Endodermal cell (in vitro differentiated cells): ENCODE results near the gene ZNF579. TPM values are rescaled to one million over a fixed set of nuclear protein-coding genes. Genes with fewer than 3 reads are reported as not detected.
"Not testable (repeated sequence)": the region's sequence is repeated elsewhere in the genome, so short reads cannot be mapped to it uniquely, and the experiment has no call there.

ENCODE experiments used
- DNase-seq: peaks from one replicate; pipeline ENCODE4 v3.0.0-alpha.2; 2017
- H3K27ac ChIP-seq: 2 replicates; pipeline ENCODE4 v1.5.1; 2013; ENCODE audit warnings: mild to moderate bottlenecking, low read depth, low read length, moderate library complexity
- H3K27me3 ChIP-seq: 2 replicates; pipeline ENCODE4 v1.6.1; 2013; ENCODE audit warnings: mild to moderate bottlenecking, low read length, moderate library complexity; ENCODE audit not compliant: insufficient read depth, control insufficient read depth, poor library complexity, severe bottlenecking
- H3K36me3 ChIP-seq: 2 replicates; pipeline ENCODE4 v1.7.0; 2013; ENCODE audit warnings: mild to moderate bottlenecking, low read length, moderate library complexity; ENCODE audit not compliant: control insufficient read depth, insufficient read depth
- H3K4me1 ChIP-seq: one replicate; pipeline ENCODE4 v1.7.0; 2013; ENCODE audit warnings: low read length; ENCODE audit not compliant: control insufficient read depth, insufficient read depth
- H3K4me3 ChIP-seq: 2 replicates; pipeline ENCODE4 v1.5.1; 2013; ENCODE audit warnings: mild to moderate bottlenecking, low read length, moderate library complexity
- H3K9ac ChIP-seq: 2 replicates; pipeline ENCODE4 v1.6.1; 2013; ENCODE audit warnings: mild to moderate bottlenecking, low read length, moderate library complexity; ENCODE audit not compliant: poor library complexity, severe bottlenecking; ENCODE audit errors: extremely low read depth
- H3K9me3 ChIP-seq: 2 replicates; pipeline ENCODE4 v1.6.1; 2013; ENCODE audit warnings: mild to moderate bottlenecking, low read length, moderate library complexity; ENCODE audit not compliant: control insufficient read depth
- H3K27ac Mint-ChIP-seq: 2 replicates; pipeline ENCODE4 v1.8.0; 2020; ENCODE audit warnings: mixed read lengths
- H3K27me3 Mint-ChIP-seq: 2 replicates; pipeline ENCODE4 v1.8.0; 2021; ENCODE audit warnings: mild to moderate bottlenecking, mixed read lengths; ENCODE audit not compliant: insufficient read depth
- H3K36me3 Mint-ChIP-seq: 2 replicates; pipeline ENCODE4 v1.8.0; 2020; ENCODE audit warnings: low read depth, mixed read lengths
- H3K4me1 Mint-ChIP-seq: 2 replicates; pipeline ENCODE4 v1.8.0; 2020; ENCODE audit warnings: mixed read lengths
- H3K4me3 Mint-ChIP-seq: 2 replicates; pipeline ENCODE4 v1.8.0; 2020; ENCODE audit warnings: mild to moderate bottlenecking, moderate library complexity, mixed read lengths
- H3K9me3 Mint-ChIP-seq: 2 replicates; pipeline ENCODE4 v1.8.0; 2020; ENCODE audit warnings: mild to moderate bottlenecking, mixed read lengths
- CTCF ChIP-seq: fragments of 200-600 bp; sonication (generic); conservative IDR thresholded peaks from 2 replicates; pipeline ENCODE4 v1.5.0; 2021; ENCODE audit warnings: antibody characterized with exemption, mild to moderate bottlenecking
- WGBS, 2 experiments: methylation state at CpG; one replicate each; pipeline versions ENCODE4 v1.1.5 to v1.1.7; 2013; ENCODE audit warnings: missing lambda C conversion rate in 2 of 2, mixed read lengths in 1 of 2; ENCODE audit not compliant: insufficient coverage in 1 of 2, insufficient read length in 1 of 2; 5-methylcytosine and 5-hydroxymethylcytosine counted together
- total RNA-seq, 2 donors: library from RNA; stranded (reverse); fragmentation: NEBNext Ultra II Directional in 1 of 2; extraction: Animal tissue kit (Norgen Biotek cat#: 25700) in 1 of 2; gene quantifications; 2 replicates in 1 of 2; 3 replicates in 1 of 2; pipeline ENCODE4 v1.2.1, GENCODE V29; 2021

The ZNF579 gene
- total RNA-seq, 2 donors from 2014 or later: 27.5 to 30.7 TPM

DNA sequence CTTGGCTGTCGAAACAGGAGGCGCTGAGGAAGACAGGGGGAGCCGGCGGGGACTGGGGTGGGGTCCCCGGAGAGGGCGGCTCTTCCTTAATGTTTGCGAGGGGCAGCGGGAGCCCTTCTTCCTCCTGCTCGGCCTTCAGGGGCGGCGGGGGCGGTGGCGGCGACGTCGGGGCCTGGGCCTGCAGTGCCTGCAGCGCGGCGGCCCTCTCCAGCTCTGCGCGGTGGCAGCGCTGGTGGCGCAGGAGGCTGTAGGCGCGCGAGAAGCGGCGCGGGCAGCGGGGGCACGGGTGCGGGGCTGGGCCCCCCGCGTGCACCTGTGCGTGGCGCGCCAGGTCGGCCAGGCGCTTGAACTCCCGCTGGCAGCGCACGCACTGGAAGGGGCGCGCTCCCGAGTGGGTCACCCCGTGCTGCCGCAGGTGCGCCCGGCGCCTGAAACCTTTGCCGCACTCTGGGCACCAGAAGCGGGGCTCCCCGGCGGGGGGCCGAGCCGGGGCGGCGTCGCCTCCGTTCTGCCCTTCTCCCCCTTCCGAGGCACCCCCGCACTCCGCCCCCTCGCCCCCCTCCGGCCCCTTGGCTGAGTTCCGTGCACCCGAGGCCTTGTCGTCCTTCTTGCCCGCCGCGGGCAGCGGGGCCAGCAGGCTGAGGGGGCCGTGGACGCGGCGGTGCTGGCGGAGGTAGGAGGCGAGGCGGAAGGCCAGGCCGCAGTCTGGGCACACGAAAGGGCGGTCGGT lies 2.5 kb downstream of the ZNF579 start:
- Histone ChIP-seq H3K4me1 (no peaks in the 10 kb centered on the region), H3K27me3 (no peaks in the 10 kb centered on the region), H3K9me3 (no peaks in the 10 kb centered on the region), H3K36me3 (peaks cover 12% of the 10 kb centered on the region), H3K9ac (no peak overlapping the region), H3K4me3 (no peak overlapping the region), H3K27ac (no peak overlapping the region)
- TF ChIP-seq CTCF: no peak
- no peak for DNase-seq
- Mint-ChIP-seq H3K36me3 (peaks cover 22% of the 10 kb centered on the region), H3K4me1 (peaks cover 12% of the 10 kb centered on the region), H3K4me3 (no peak overlapping the region), H3K9me3 (no peaks in the 10 kb centered on the region), H3K27ac (no peak overlapping the region), H3K27me3 (no peaks in the 10 kb centered on the region)
- 96 to 98% methylated on average over 55 to 83 of the region's 83 CpGs for WGBS, 2 experiments

DNA sequence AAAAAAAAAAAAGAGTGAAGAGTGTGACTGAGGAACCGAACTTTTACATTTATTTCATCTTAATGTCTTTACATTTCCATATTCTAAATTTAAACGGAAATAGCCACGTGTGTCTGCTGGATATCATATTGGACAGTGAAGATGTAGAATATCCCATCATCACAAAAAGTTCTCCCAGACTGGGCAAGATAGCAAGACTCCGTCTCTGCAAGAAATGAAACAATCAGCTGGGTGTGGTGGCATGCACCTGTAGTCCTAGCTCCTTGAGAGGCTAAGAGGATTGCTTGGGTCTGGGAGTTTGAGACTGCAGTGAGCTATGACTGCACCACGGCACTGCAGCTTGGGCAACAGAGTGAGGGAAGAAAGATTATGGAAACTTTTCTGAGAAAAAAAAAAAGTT lies 3.9 kb downstream of the ZNF579 start:
- no peaks in the 10 kb centered on the region for H3K4me1 ChIP-seq
- Mint-ChIP-seq H3K27ac (no peak overlapping the region), H3K4me3 (no peak overlapping the region), H3K36me3 (peaks cover 22% of the 10 kb centered on the region), H3K9me3 (no peaks in the 10 kb centered on the region), H3K27me3 (no peaks in the 10 kb centered on the region), H3K4me1 (peaks cover 8% of the 10 kb centered on the region)
- no peak overlapping the region for H3K27ac ChIP-seq
- DNase-seq: no peak
- no peaks in the 10 kb centered on the region for H3K9me3 ChIP-seq
- H3K36me3 ChIP-seq: peaks cover 12% of the 10 kb centered on the region
- no peak overlapping the region for H3K9ac ChIP-seq
- H3K27me3 ChIP-seq: no peaks in the 10 kb centered on the region
- TF ChIP-seq CTCF: no peak
- 80 to 99% methylated on average over 2 to 5 of the region's 5 CpGs for WGBS, 2 experiments
- H3K4me3 ChIP-seq: no peak overlapping the region

- not testable (repeated sequence) for H3K27ac Mint-ChIP-seq, H3K4me3 Mint-ChIP-seq
These were observed 6.7 kb downstream of the ZNF579 start for GRCh38 chr19:55573929-55574328.

GRCh38 chr19:55569477-55569876 lies 11.2 kb downstream of the ZNF579 start:
- 95 to 100% methylated on average over 4 to 5 of the region's 5 CpGs for WGBS, 2 experiments
- H3K4me3 ChIP-seq, H3K9ac ChIP-seq, H3K36me3 ChIP-seq, H3K4me3 Mint-ChIP-seq, H3K9me3 ChIP-seq, H3K4me1 Mint-ChIP-seq, H3K36me3 Mint-ChIP-seq, H3K4me1 ChIP-seq, H3K27me3 ChIP-seq, H3K27me3 Mint-ChIP-seq, H3K9me3 Mint-ChIP-seq, H3K27ac ChIP-seq, DNase-seq, H3K27ac Mint-ChIP-seq: not testable (repeated sequence)

More at GRCh38 chr19:55573929-55574328, 6.7 kb downstream of the ZNF579 start:
- not testable (repeated sequence) for H3K4me1 ChIP-seq, DNase-seq, H3K27me3 ChIP-seq, H3K9me3 ChIP-seq, H3K27me3 Mint-ChIP-seq, H3K27ac ChIP-seq, H3K4me3 ChIP-seq, H3K4me1 Mint-ChIP-seq, H3K9me3 Mint-ChIP-seq, H3K9ac ChIP-seq
- WGBS, 2 experiments: 93% methylated on average over 3 of the region's 6 CpGs; no CpG with 5 or more reads in 1 of the 2 experiments
- peaks cover 18% of the 10 kb centered on the region for H3K36me3 Mint-ChIP-seq
- peaks cover 12% of the 10 kb centered on the region for H3K36me3 ChIP-seq
